GM18520 (cell line): ENCODE measurements around the gene CYGB.
"Not testable (repeated sequence)": the region's sequence is repeated elsewhere in the genome, so short reads cannot be mapped to it uniquely, and the experiment has no call there.

ENCODE experiments used
- ATAC-seq: cut with Tn5 transposase; IDR thresholded peaks from one replicate; pipeline ENCODE4 v1.9.1; 2021; ENCODE audit not compliant: unreplicated experiment

The CYGB gene

DNA sequence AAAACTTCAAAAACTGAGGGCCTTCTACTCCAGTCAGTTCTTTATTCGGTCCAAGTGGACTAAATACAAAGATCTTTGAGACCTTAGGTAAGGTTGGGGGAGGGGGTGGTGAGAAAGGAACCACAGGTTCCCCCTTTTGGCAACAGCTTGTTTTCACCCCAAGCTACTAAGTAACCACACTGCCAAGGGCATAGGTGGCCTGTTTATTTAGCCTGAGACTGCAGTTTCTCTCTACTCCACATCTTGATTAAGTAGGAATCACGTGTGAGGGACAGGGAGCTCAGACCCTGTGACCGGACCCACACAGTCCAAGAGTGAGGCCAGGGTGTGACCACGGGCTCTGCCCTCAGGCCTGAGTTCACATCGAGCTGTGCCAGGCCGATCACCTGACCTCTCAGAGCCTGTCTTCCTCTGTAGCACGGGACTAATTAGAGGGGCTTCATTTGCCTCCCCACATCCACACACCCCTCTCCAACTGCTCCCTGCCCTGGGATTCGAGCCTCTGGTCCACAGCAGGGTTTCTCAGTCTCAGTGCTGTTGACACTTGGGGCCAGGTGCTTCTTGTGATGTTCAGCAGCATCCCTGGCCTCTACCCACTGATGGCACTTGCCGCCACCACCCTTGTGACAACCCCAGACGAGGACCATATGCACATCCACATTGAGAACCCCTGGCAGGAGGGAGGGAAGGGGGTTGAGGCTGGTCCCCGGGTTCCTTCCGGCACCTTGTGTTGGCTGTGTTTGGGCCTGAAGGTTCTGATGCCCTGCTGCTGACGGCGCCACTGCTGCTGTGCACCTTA, 30.3 kb upstream of the CYGB start:
- ATAC-seq: no peak

GRCh38 chr17:76566988-76567431, 29.5 kb upstream of the CYGB start:
- no peak for ATAC-seq

DNA sequence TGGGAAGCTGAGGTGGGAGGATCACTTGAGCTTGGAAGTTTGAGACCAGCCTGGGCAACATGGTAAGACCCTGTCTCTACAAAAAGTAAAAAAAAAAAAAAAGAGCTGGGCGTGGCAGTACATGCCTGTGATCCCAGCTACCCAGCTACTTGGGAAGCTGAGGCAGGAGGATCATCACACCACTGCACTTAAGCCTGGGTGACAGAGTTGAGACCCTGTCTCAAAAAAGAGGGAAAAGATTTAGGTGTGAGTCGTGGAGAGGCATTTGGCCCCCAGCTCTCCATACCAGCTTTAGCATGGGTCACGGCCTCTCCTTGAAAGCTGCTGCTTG, 29.1 kb upstream of the CYGB start:
- ATAC-seq: no peak

GRCh38 chr17:76565728-76566612, 28.5 kb upstream of the CYGB start:
- ATAC-seq: no peak

DNA sequence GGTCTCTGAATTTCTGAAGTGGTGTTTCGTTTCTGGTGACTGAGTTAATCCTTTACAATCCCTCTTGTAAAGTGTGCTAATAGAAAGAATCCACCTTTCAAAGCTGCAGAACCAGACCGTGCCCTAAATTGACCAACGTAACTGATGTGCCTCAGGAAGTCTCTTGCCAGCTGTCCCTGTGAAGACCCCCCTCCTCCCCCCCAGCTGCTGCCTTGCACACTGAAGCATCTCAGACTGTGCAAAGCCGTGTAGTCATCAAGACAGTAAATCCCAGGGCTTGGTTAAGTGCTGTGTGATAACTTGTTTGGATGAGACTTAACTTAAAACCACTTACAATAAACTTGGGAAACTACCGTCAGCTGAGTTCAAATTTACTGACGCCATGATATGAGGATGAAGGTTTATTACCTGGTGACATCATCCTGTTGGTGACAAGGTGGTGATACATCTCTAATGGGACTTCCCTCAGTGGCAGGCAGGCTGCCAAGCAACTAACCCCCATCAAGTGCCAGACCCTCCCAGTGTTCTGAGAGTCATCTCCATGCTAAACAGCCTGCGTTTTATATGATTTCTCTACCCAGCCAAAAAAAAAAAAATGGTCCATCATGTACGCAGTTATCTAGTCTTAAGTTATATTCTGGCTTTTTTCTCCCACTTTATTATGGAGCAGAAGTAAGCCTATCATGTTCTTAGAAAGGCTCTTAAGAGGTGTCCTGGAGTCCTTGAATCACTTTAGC, 27.6 kb upstream of the CYGB start:
- ATAC-seq: not testable (repeated sequence)

DNA sequence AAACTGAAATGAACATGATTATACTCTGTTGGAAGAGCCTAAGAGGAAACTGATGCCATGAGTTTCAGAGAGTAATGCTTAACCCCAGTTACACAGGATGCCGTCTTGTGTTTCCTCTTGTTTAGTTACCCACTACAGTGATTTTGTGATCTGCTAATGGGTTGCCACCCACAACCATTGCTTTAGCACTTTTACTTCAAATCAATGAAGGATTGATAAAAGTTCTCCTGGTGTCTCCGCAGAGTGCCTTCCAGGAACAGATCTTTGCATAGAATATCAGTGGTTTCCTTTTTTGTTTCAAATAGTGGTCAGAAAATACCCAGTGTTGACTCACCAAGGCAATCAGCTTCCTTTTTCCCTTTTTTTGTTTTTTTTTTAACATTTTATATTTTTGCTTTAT, 25.9 kb upstream of the CYGB start:
- not testable (repeated sequence) for ATAC-seq

DNA sequence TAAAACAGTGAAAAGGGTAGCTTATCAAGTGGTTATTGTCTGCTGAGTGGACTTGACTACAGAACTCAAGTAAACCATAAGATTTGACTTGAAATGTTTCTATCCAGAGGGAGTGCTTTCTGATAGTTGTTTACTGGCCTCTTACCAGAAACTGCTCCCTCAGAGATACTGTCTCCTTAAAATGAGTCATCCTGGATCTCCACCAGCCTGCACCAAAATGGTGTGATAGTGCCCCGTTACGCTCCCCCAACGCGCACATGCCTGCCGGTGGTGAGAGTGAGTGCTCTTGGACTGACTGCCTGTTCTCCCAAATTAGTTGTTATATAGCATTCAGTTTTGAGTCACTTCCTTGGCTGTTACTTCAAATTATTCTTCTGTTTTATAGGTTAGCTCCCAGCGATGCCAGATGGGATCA, 25.2 kb upstream of the CYGB start:
- ATAC-seq: no peak

DNA sequence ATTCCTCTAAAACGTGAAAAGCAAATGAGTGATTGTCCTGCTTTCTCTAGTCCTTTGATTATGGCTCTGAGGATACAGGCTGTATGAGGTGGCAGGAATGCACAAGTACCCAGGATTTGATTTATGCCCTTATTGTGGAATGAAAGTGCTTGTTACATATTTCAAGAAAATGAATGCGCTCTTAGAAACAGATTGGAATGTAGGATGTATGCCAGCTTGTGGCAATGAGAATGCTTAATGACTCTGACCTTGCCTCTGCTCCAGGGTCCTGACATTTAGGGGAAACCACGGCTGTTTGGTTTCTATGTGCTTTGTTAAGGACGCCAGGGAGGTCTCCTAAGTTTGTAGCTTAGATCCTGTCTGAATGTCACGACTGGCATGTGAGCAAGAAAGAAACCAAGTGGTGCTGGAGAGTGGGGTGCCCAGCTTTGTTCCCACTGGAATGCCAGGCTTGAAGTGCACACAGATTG, 24.3 kb upstream of the CYGB start:
- no peak for ATAC-seq

DNA sequence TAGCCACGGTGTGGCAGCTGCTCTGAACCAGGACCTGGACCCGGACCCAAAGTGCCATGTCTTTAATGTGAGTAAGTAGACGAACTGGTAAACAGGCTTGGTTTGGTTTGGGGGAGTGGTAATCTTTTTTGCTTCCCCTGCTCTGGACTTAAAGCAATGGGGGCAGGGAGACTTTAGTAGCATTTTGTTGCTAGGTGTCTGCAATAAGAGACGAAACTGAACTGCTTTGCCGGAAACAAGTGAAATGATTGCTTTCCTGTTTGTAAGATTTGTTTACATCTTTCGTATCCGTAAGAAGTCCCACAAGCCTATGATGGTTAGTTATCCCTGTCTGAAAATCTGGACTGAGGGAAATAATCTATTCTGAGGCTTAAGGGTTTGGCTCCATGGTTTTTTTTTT, 23.8 kb upstream of the CYGB start:
- no peak for ATAC-seq

- no peak for ATAC-seq
Measured at GRCh38 chr17:76560877-76561221, 23.3 kb upstream of the CYGB start.

DNA sequence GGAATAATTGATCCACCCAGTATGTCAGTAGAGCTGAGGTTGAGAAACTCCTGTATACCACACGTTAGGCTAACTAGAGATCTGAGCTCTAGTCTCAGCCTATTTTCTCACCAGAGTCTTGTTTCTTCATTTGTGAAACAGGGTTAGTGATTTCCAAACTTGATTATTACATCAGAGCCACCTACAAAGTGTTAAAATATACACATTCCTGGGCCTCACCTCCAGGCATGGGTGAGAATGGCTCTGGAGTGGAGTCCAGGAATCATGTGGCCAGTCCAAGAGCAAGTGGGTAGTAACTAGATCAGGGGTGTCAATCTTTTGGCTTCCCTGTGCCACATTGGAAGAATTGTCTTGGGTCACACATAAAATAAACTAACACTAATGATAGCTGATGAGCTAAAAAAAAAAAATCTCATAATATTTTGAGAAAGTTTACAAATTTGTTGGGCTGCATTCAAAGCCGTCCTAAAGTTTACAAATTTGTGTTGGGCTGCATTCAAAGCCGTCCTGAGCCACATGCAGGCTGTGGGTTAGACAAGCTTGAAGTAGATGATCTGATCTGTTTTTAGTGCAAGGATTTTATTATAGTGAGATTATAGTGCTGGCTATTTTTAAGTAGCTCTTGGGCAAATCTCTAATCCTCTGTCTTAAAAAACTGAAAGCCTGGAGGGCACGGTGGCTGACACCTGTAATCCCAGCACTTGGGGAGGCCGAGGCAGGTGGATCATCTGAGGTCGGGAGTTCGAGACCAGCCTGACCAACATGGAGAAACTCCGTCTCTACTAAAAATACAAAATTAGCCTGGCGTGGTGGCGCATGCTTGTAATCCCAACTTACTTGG, 22.7 kb upstream of the CYGB start:
- no peak for ATAC-seq

DNA sequence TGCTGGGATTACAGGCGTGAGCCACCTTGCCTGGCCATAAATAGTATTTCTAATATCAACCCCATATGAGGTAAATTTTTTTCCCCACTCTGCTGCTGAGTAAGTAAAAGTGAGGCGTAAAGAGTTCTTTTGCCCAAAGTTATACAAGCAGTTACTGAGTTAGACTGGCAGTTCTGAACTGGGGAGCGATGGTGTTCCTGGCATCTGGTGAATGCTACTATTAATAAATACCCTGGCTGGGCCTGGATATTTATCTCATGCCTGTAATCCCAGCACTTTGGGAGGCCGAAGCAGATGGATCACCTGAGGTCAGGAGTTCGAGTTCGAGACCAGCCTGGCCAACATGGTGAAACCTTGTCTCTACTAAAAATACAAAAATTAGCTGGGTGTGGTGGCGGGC, 22.0 kb upstream of the CYGB start:
- not testable (repeated sequence) for ATAC-seq

- ATAC-seq: no peak
Measured at GRCh38 chr17:76558198-76559095, 20.9 kb upstream of the CYGB start.

DNA sequence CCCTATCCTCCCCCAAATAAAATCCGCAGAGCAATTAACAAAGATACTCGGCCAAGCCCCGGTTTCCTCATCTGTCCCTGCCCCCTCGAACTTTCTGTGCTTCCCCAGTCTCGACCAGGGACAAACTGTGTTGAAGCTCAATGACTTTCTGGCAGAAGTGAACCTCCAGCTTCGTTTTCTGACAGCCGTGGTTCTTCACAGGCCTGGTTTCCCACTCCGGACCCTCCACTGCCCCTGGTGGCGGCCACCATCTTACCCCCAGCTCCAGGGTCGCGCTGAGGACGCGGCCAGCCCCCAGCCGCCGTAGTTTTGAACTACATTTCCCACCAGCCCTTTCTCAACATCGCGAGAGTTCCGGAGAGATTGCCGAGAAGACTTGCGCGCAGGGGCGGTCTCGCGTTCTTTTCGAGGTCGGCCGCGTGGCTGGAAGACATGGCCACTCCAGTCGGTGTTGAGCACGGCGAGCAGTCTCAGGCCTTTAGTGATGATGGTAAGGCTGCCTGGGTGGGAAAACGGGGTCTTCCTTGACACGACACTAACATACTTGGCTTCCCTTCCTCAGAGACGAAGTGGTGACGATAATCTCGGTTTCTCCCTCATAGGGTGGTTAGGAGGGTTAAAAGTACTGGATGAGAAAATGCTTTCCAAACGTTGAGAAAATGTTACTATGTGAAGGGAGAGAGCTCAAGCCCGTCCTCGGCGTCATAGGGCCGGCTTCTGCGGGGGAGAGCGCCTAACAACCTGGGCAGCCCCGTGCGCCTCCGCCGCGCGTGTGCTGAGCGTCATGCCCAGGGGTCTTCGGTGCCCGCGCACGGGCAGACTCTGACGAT, 20.1 kb upstream of the CYGB start:
- ATAC-seq: peak; percentile 49

- peak; percentile 22 for ATAC-seq
Measured at GRCh38 chr17:76556765-76557367, 19.4 kb upstream of the CYGB start.

- no peak for ATAC-seq
Measured at GRCh38 chr17:76554131-76554530, 16.6 kb upstream of the CYGB start.

- ATAC-seq: no peak
Measured at GRCh38 chr17:76553178-76553908, 15.8 kb upstream of the CYGB start.

GRCh38 chr17:76551685-76552084, 14.2 kb upstream of the CYGB start:
- no peak for ATAC-seq
